Suprapubic skin (tissue), 4 donors: Measurements from ENCODE around the gene UNKL. TPM values are rescaled to one million over a fixed set of nuclear protein-coding genes. Genes with fewer than 3 reads are reported as not detected.
"Not testable (repeated sequence)": the region's sequence is repeated elsewhere in the genome, so short reads cannot be mapped to it uniquely, and the experiment has no call there.

Experiments used
- DNase-seq, 2 donors: peaks; one replicate each; pipeline ENCODE4 v3.0.0-alpha.2; 2019; ENCODE audit warnings: low spot score in 2 of 2
- H3K27ac ChIP-seq: fragments of 200-600 bp; sonication (generic); one replicate; pipeline ENCODE4 v1.5.1; 2019
- H3K27me3 ChIP-seq: fragments of 200-600 bp; sonication (generic); one replicate; pipeline ENCODE4 v1.5.1; 2019
- H3K36me3 ChIP-seq: fragments of 200-600 bp; sonication (generic); one replicate; pipeline ENCODE4 v1.5.1; 2019
- H3K4me1 ChIP-seq: fragments of 200-600 bp; sonication (generic); one replicate; pipeline ENCODE4 v1.5.1; 2019
- H3K4me3 ChIP-seq: fragments of 200-600 bp; sonication (generic); one replicate; pipeline ENCODE4 v1.5.1; 2019; ENCODE audit warnings: mild to moderate bottlenecking
- H3K9me3 ChIP-seq: fragments of 200-600 bp; sonication (generic); one replicate; pipeline ENCODE4 v1.5.1; 2019
- CTCF ChIP-seq, 2 donors: fragments of 200-600 bp in 1 of 2; fragments of 450-650 bp in 1 of 2; sonication (generic) in 1 of 2; IDR thresholded peaks; one replicate each; pipeline ENCODE4 v1.5.1; 2016 to 2019; ENCODE audit warnings: antibody characterized with exemption in 2 of 2, mild to moderate bottlenecking in 1 of 2, moderate library complexity in 1 of 2
- EP300 ChIP-seq: sonication (generic); formaldehyde crosslinking; IDR thresholded peaks from one replicate; pipeline ENCODE4 v1.6.1; 2017; ENCODE audit warnings: antibody characterized with exemption
- POLR2A ChIP-seq, 2 donors: fragments of 450-650 bp; IDR thresholded peaks; one replicate each; pipeline ENCODE4 v1.6.1; 2017; ENCODE audit warnings: antibody characterized with exemption in 2 of 2, mild to moderate bottlenecking in 2 of 2, moderate library complexity in 2 of 2
- POLR2AphosphoS5 ChIP-seq, 3 donors: sonication (generic); formaldehyde crosslinking; IDR thresholded peaks; one replicate each; pipeline ENCODE4 v1.6.1; 2017; ENCODE audit warnings: antibody characterized with exemption in 3 of 3
- WGBS: methylation state at CpG from one replicate; pipeline ENCODE4 v1.1.5; 2018; 5-methylcytosine and 5-hydroxymethylcytosine counted together
- total RNA-seq, 4 donors: library from RNA; depleted of rRNA; stranded (reverse); fragments of >200 nt; gene quantifications; one replicate each; pipeline ENCODE4 v1.1.0, GENCODE V29; 2016

The UNKL gene
- total RNA-seq, 4 donors from 2014 or later = 13.0 to 81.0 (median 33.4) TPM

GRCh38 chr16:1331712-1332617 is 82.5 kb downstream of the UNKL start:
- H3K4me3 ChIP-seq = peak overlapping the region; percentile 47

GRCh38 chr16:1330931-1331711 is 83.4 kb downstream of the UNKL start:
- TF ChIP-seq EP300 (no peak), POLR2AphosphoS5 (IDR thresholded peaks at IDR 0.05) (no peak), POLR2A (IDR thresholded peaks at IDR 0.05) (no peak), CTCF (IDR thresholded peaks at IDR 0.05) (no peak)
- Histone ChIP-seq H3K4me1 (peaks cover 35% of the 10 kb centered on the region), H3K36me3 (peaks cover 2% of the 10 kb centered on the region), H3K27me3 (peaks cover 58% of the 10 kb centered on the region), H3K9me3 (no peaks in the 10 kb centered on the region), H3K27ac (no peak overlapping the region), H3K4me3 (peak overlapping the region; percentile 47)
- no peak for DNase-seq
- 47% methylated on average over 6 of the region's 22 CpGs for WGBS

More at GRCh38 chr16:1331712-1332617, 82.5 kb downstream of the UNKL start:
- no peaks in the 10 kb centered on the region for H3K9me3 ChIP-seq
- H3K36me3 ChIP-seq = no peaks in the 10 kb centered on the region
- 5% methylated on average over 22 of the region's 34 CpGs for WGBS
- TF ChIP-seq CTCF (IDR thresholded peaks at IDR 0.05) (no peak), POLR2A (IDR thresholded peaks at IDR 0.05) (no peak), EP300 (no peak), POLR2AphosphoS5 (IDR thresholded peaks at IDR 0.05) (no peak)
- peak; percentile 92 for DNase-seq
- peaks cover 66% of the 10 kb centered on the region for H3K27me3 ChIP-seq
- H3K4me1 ChIP-seq = peaks cover 35% of the 10 kb centered on the region
- peak overlapping the region; percentile 19 for H3K27ac ChIP-seq

- no peak overlapping the region for H3K4me3 ChIP-seq
- WGBS = 100% methylated on average over 1 of the region's 17 CpGs
- H3K4me1 ChIP-seq = peaks cover 35% of the 10 kb centered on the region
- H3K27me3 ChIP-seq = peaks cover 51% of the 10 kb centered on the region
- no peak for DNase-seq
- TF ChIP-seq CTCF (IDR thresholded peaks at IDR 0.05) (peak in 1 of 2 donors; percentile 36), POLR2A (IDR thresholded peaks at IDR 0.05) (no peak)
- peaks cover 10% of the 10 kb centered on the region for H3K36me3 ChIP-seq
- no peaks in the 10 kb centered on the region for H3K9me3 ChIP-seq
- no peak overlapping the region for H3K27ac ChIP-seq
Observed at GRCh38 chr16:1330260-1330914, 84.1 kb downstream of the UNKL start.

GRCh38 chr16:1328961-1329360 is 85.5 kb downstream of the UNKL start:
- Histone ChIP-seq H3K36me3 (peaks cover 24% of the 10 kb centered on the region), H3K27me3 (peaks cover 36% of the 10 kb centered on the region), H3K4me1 (peaks cover 30% of the 10 kb centered on the region)
- H3K9me3 ChIP-seq, H3K4me3 ChIP-seq, DNase-seq, H3K27ac ChIP-seq: not testable (repeated sequence)
- 87% methylated on average over 10 of the region's 10 CpGs for WGBS

- not testable (repeated sequence) for DNase-seq, H3K27ac ChIP-seq, H3K4me3 ChIP-seq, H3K9me3 ChIP-seq
- Histone ChIP-seq H3K4me1 (peaks cover 22% of the 10 kb centered on the region), H3K36me3 (peaks cover 32% of the 10 kb centered on the region), H3K27me3 (peaks cover 28% of the 10 kb centered on the region)
- WGBS = 87% methylated on average over 20 of the region's 20 CpGs
Observed at GRCh38 chr16:1328136-1328535, 86.4 kb downstream of the UNKL start.

GRCh38 chr16:1327619-1327947 is 86.9 kb downstream of the UNKL start:
- peaks cover 38% of the 10 kb centered on the region for H3K36me3 ChIP-seq
- no peak overlapping the region for H3K4me3 ChIP-seq
- peaks cover 23% of the 10 kb centered on the region for H3K27me3 ChIP-seq
- H3K4me1 ChIP-seq = peaks cover 16% of the 10 kb centered on the region
- H3K9me3 ChIP-seq = no peaks in the 10 kb centered on the region
- DNase-seq = no peak
- TF ChIP-seq CTCF (IDR thresholded peaks at IDR 0.05) (no peak), EP300 (no peak), POLR2A (IDR thresholded peaks at IDR 0.05) (no peak), POLR2AphosphoS5 (IDR thresholded peaks at IDR 0.05) (no peak)
- no CpG with 5 or more reads among the region's 5 CpGs for WGBS
- H3K27ac ChIP-seq = no peak overlapping the region
